Subcutaneous adipose tissue (tissue), 4 donors: ENCODE results near the gene SPAG16. TPM values are rescaled to one million over a fixed set of nuclear protein-coding genes. Genes with fewer than 3 reads are reported as not detected.

Experiments used
- total RNA-seq, 4 donors: library from RNA; depleted of rRNA; stranded (reverse); fragments of >200 nt; gene quantifications; one replicate each; pipeline ENCODE4 v1.1.0, GENCODE V29; 2016
- TF ChIP-seq, protein P1 (sequence below): fragments of 450-650 bp; IDR thresholded peaks from one replicate; pipeline ENCODE4 v1.5.1; 2016; ENCODE audit warnings: low read depth, mild to moderate bottlenecking, control low read depth, antibody characterized with exemption, moderate library complexity

SPAG16 gene
- total RNA-seq, 4 donors from 2014 or later, result 11.2 to 27.2 (median 18.2) TPM

DNA sequence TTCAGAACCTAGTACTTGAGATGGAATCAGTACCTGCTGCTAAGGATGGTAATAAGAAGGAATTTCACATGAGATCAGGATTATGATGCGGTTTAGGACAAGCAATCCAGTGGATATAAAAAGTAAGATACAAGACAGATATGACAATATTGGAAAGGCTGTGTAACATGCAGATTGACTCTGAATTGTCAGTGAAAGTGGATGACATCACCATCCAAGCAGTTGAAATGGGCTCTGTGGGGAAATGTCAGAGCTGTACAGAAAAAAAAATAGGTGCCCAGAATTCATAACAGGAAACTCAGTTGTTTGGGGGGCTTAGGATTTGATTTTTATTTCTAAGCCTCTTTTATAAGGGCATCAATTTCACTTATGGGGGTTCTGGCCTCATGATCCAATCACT is 438.3 kb downstream of the SPAG16 start:
- TF ChIP-seq, protein P1, sequence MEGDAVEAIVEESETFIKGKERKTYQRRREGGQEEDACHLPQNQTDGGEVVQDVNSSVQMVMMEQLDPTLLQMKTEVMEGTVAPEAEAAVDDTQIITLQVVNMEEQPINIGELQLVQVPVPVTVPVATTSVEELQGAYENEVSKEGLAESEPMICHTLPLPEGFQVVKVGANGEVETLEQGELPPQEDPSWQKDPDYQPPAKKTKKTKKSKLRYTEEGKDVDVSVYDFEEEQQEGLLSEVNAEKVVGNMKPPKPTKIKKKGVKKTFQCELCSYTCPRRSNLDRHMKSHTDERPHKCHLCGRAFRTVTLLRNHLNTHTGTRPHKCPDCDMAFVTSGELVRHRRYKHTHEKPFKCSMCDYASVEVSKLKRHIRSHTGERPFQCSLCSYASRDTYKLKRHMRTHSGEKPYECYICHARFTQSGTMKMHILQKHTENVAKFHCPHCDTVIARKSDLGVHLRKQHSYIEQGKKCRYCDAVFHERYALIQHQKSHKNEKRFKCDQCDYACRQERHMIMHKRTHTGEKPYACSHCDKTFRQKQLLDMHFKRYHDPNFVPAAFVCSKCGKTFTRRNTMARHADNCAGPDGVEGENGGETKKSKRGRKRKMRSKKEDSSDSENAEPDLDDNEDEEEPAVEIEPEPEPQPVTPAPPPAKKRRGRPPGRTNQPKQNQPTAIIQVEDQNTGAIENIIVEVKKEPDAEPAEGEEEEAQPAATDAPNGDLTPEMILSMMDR, result no peak

DNA sequence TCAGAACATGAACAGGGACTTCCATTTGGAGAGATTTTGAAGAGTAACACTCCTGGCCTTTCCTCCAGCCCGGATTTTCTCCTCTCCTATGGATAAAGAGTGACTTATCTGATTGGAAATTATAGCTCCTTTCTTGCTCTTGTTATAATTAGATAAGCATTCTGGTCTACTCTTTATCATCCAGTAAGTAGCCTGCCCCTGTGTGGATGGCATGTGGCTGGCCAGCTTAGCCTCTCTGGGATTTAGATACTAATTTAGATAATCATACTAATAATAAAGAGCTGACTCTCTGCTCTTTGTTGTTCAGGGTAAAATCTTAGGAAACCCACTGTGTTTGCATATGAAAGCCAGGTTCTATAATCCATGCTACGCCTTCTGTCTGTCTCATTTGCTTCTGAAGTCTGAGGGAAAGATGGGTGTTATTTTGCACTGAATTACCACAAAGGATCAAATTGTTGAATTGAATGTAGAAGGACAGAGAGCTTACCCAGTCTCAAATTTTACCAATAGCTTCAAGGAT is 438.8 kb downstream of the SPAG16 start:
- TF ChIP-seq, protein P1, result no peak

DNA sequence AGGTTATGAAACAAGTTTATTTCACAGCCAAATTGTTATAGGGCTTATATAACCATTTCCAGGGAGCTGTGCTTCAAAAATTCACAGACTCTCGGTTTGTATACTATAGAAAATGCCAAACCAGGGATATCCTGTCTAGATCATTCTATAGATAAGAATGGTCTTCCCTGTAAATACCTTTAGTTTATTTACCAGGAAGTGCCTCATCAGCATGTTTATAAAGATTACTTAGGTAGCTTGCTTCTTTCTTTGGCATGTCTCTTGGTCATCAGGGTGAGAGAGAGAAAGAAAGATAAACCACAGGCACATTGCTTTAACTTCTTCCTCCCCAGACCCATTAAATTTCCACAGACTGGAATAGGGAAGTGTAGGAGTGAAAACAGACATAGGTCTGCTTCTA is 439.4 kb downstream of the SPAG16 start:
- TF ChIP-seq, protein P1, result no peak

DNA sequence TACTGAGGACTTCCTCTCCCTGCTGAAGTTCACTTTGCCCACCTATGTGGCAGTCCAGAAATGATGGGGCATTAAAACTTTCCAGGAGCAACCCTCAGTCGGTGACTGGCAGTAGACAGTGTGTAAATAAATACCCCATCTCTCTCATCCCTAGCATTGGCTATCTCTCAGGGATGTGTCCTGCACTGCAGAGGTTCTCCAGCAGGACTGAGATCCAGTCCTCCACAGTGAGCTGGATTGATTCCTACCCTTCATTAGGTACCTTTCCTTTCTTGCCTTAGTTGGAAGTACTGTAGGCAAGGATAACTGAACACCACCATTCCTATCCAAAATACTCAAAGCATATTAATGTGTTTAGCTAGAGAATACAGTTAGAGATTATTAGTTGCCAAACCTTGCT is 441.8 kb downstream of the SPAG16 start:
- TF ChIP-seq, protein P1, result no peak

DNA sequence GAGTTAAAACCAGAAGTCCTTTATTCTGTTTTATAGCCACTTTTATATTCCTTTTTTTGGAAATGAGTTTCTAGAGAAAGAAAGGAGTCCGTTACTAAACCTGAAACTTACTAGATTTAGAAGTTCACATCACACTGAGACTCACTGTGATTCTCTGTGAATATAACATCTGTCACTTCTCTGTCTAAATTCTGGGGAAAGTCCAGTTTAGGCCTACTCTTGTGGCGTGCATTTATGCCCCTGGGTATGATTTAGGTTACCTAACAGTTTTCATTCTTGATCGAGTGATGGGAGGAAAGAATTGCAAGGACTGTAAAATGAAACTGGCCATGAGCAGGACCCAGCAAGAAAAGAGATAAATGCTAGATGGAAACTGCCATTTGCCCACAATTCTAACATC is 449.6 kb downstream of the SPAG16 start:
- TF ChIP-seq, protein P1, result no peak

DNA sequence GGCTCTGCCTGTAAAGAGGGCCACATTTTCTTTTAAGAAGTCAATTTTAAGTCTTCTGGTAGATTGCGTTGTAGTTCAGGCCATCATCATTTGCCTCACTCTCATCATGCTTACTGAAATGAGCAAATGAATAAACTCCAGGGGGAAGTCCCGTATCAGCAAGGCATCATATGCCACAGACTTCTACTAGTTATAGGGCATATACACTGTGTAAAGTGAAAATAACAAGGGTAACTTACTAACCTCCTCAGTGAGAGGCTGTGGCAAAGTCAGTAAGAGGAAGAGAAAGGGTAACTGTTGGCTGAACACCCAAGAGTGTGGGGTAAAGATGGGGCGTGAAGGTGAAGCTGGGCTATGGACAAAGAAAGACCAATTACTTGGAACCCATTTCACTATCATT is 456.2 kb downstream of the SPAG16 start:
- TF ChIP-seq, protein P1, result no peak

DNA sequence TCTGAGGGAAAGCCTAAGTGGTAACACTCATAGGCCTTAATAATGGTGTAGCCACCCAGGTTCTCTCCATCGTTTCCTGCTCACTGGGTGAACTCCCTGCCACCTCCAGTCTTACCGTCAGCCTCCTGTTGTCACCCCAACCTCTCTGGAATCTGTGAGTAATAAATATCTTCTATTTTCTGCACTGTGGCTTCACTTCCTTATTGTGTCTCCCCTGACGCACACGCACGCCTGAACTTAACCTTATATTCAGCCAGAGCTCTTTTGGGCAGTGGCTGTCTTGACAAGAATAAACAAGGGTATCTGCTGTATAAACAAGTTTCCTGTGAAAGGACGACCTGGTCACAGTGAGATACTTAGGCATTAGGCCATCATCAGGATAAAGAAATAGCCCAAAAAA is 467.2 kb downstream of the SPAG16 start:
- TF ChIP-seq, protein P1, result no peak

DNA sequence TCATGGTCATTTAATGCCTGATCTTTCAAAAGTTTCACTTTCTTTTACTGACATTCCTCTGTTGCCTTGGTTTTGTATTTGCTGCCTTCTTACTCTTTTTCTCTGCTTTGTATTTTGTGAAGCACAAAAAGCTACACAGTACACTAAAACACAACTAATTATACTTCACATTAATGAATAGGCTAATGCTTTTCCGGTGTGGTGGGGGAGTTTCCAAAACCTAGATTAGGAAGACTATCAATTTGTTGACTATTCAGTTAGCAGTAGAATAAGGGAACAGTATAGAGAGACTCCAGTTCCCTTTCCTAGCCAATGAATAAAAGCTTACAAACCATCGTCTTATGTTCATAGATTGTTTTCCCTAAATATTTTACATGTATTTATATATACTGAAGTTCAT is 468.3 kb downstream of the SPAG16 start:
- TF ChIP-seq, protein P1, result no peak
